Measurements from ENCODE around the gene TRMT11. TPM values are rescaled to one million over a fixed set of nuclear protein-coding genes. Genes with fewer than 3 reads are reported as not detected.

The TRMT11 gene
- polyA plus RNA-seq, 1 of the 3 experiments (the other 2 are of a cell fraction): 15.0 TPM

- Histone ChIP-seq H3K27me3 (ENCODE audit: insufficient read depth) (no peaks in the 10 kb centered on the region), H2AFZ (ENCODE audit: low read depth) (no peak overlapping the region), H3K27ac (ENCODE audit: low read depth in 2 of 2, low read length in 1 of 2) (no peak overlapping the region), H3K9ac (no peak overlapping the region), H3K4me2 (no peak overlapping the region), H3K9me3 (no peaks in the 10 kb centered on the region), H3K4me1 (ENCODE audit: control insufficient read depth in 1 of 2, insufficient read depth in 2 of 2, low read depth in 1 of 2, low read length in 1 of 2) (peaks cover 0 to 10% of the 10 kb centered on the region in 2 experiments; a peak in 1 of 4 replicates), H3K9me2 (no peaks in the 10 kb centered on the region), H3K79me2 (ENCODE audit: insufficient read depth) (no peaks in the 10 kb centered on the region), H3K36me3 (replicated peaks in 1 of 2; ENCODE audit: control insufficient read depth in 1 of 2, insufficient read depth in 2 of 2, low read length in 1 of 2) (no peaks in the 10 kb centered on the region), H4K20me1 (ENCODE audit: insufficient read depth) (no peaks in the 10 kb centered on the region), H3F3A (replicated peaks; ENCODE audit: insufficient read depth) (no peaks in the 10 kb centered on the region), H3K4me3 (ENCODE audit: low read depth in 2 of 2, low read length in 1 of 2) (no peak overlapping the region)
- no peak for TF ChIP-seq EP300 (IDR thresholded peaks at IDR 0.05; ENCODE audit: borderline replicate concordance in 1 of 2, low read depth in 1 of 2, low read length in 1 of 2)
- TF ChIP-seq USF1 (IDR thresholded peaks at IDR 0.05; ENCODE audit: borderline replicate concordance, low read depth): no peak
- no peak for TF ChIP-seq SMC3 (IDR thresholded peaks at IDR 0.05; ENCODE audit: low read depth, low read length)
- no peak for TF ChIP-seq MEF2A (IDR thresholded peaks at IDR 0.05; ENCODE audit: borderline replicate concordance, low read depth)
- TF ChIP-seq FOSL2 (IDR thresholded peaks at IDR 0.05; ENCODE audit: borderline replicate concordance, low read depth): no peak
- ChIA-PET POLR2A (no interaction called here), CTCF (interaction anchor here (1.4 to 2.5 kb wide), 4 partner anchors 12 to 17 kb away, joined by 3 to 9 read pairs (median 4); partner anchors contain the start of gene HINT3)
- WGBS (ENCODE audit: low lambda C conversion rate): 63% methylated on average over 2 of the region's 2 CpGs
- no peak for DNase-seq
These were observed 46.5 kb upstream of the TRMT11 start for GRCh38 chr6:125939791-125940190.

- H3K4me2 ChIP-seq: no peak overlapping the region
- POLR2A ChIA-PET: no interaction called here
These were observed 45.9 kb upstream of the TRMT11 start for GRCh38 chr6:125940247-125941041.

More at GRCh38 chr6:125940247-125941041, 45.9 kb upstream of the TRMT11 start:
- Histone ChIP-seq H3K9me3 (no peaks in the 10 kb centered on the region), H3K27ac (ENCODE audit: low read depth in 2 of 2, low read length in 1 of 2) (no peak overlapping the region), H3F3A (replicated peaks; ENCODE audit: insufficient read depth) (peaks cover 2% of the 10 kb centered on the region), H4K20me1 (ENCODE audit: insufficient read depth) (no peaks in the 10 kb centered on the region), H3K79me2 (ENCODE audit: insufficient read depth) (no peaks in the 10 kb centered on the region), H3K27me3 (ENCODE audit: insufficient read depth) (no peaks in the 10 kb centered on the region), H3K4me3 (ENCODE audit: low read depth in 2 of 2, low read length in 1 of 2) (no peak overlapping the region), H3K4me1 (ENCODE audit: control insufficient read depth in 1 of 2, insufficient read depth in 2 of 2, low read depth in 1 of 2, low read length in 1 of 2) (peaks cover 0 to 13% of the 10 kb centered on the region in 2 experiments; a peak in 1 of 4 replicates), H3K36me3 (replicated peaks in 1 of 2; ENCODE audit: control insufficient read depth in 1 of 2, insufficient read depth in 2 of 2, low read length in 1 of 2) (no peaks in the 10 kb centered on the region), H2AFZ (ENCODE audit: low read depth) (no peak overlapping the region), H3K9ac (no peak overlapping the region), H3K9me2 (no peaks in the 10 kb centered on the region)
- 36% methylated on average over 5 of the region's 5 CpGs for WGBS (ENCODE audit: low lambda C conversion rate)
- CTCF ChIA-PET: interaction anchor here (0.8 to 2.5 kb wide), 5 partner anchors 11 to 17 kb away, joined by 3 to 9 read pairs (median 3); partner anchors contain the start of gene HINT3
- TF ChIP-seq FOXJ3 (CRISPR knock-in tag; IDR thresholded peaks at IDR 0.05) (no peak), RAD21 (IDR thresholded peaks at IDR 0.05; ENCODE audit: low read length) (no peak), GATA2 (CRISPR knock-in tag; IDR thresholded peaks at IDR 0.05) (no peak), YY1 (IDR thresholded peaks at IDR 0.05; ENCODE audit: low read depth) (no peak), SMC3 (IDR thresholded peaks at IDR 0.05; ENCODE audit: low read depth, low read length) (no peak), RXRA (IDR thresholded peaks at IDR 0.05; ENCODE audit: borderline replicate concordance, low read depth) (no peak), JUND (IDR thresholded peaks at IDR 0.05) (no peak), IRF3 (IDR thresholded peaks at IDR 0.05; ENCODE audit: low read depth, low read length) (no peak), RFX5 (IDR thresholded peaks at IDR 0.05; ENCODE audit: low read length) (no peak), TEAD4 (IDR thresholded peaks at IDR 0.05; ENCODE audit: borderline replicate concordance, insufficient read depth) (no peak), TAF1 (IDR thresholded peaks at IDR 0.05; ENCODE audit: borderline replicate concordance, low read depth, low read length) (no peak), POLR2AphosphoS5 (IDR thresholded peaks at IDR 0.05; ENCODE audit: low read depth, low read length) (no peak), MEF2A (IDR thresholded peaks at IDR 0.05; ENCODE audit: borderline replicate concordance, low read depth) (no peak), SIN3A (IDR thresholded peaks at IDR 0.05; ENCODE audit: borderline replicate concordance, low read depth, low read length) (no peak), MXI1 (IDR thresholded peaks at IDR 0.05; ENCODE audit: low read depth, low read length) (no peak)
- DNase-seq: no peak
